Left lobe of liver (tissue), 2 donors: ENCODE data around the gene MGRN1. TPM values are rescaled to one million over a fixed set of nuclear protein-coding genes. Genes with fewer than 3 reads are reported as not detected.

Source experiments
- ATAC-seq: fragments of 200-7000 bp; cut with Tn5 transposase; one replicate; pipeline ENCODE4 v1.9.1; 2020; ENCODE audit warnings: mild to moderate bottlenecking, moderate library complexity
- DNase-seq: peaks from one replicate; pipeline ENCODE4 v3.0.0-alpha.2; 2020; ENCODE audit warnings: low spot score
- total RNA-seq: library from RNA; stranded (reverse); gene quantifications from one replicate; pipeline ENCODE4 v1.2.1, GENCODE V29; 2021
- donor health status: DM: no; HTN: no; CAD: no; lungs with moderate emphysema.
- donor health status: DM: no; HTN: yes; CAD: no.

Gene MGRN1
- total RNA-seq, 1 donor from 2014 or later = 59.5 TPM

- DNase-seq (no peak), ATAC-seq (no peak)
These were observed 25.3 kb downstream of the MGRN1 start for GRCh38 chr16:4649744-4650442.

- ATAC-seq (peak; percentile 38), DNase-seq (peak; percentile 71)
These were observed 25.9 kb downstream of the MGRN1 start for GRCh38 chr16:4650443-4651074.

- DNase-seq (no peak), ATAC-seq (no peak)
These were observed 27.2 kb downstream of the MGRN1 start for GRCh38 chr16:4651827-4652226.

- ATAC-seq (peak; percentile 37), DNase-seq (no peak)
These were observed 27.9 kb downstream of the MGRN1 start for GRCh38 chr16:4652561-4652960.

- peak; percentile 48 for ATAC-seq
- no peak for DNase-seq
These were observed 29.7 kb downstream of the MGRN1 start for GRCh38 chr16:4654011-4654963.

- no peak for DNase-seq
- no peak for ATAC-seq
These were observed 30.5 kb downstream of the MGRN1 start for GRCh38 chr16:4654964-4655590.

- ATAC-seq = no peak
- DNase-seq = no peak
These were observed 31.2 kb downstream of the MGRN1 start for GRCh38 chr16:4655801-4656200.

- DNase-seq (no peak), ATAC-seq (no peak)
These were observed 31.6 kb downstream of the MGRN1 start for GRCh38 chr16:4656221-4656620.

GRCh38 chr16:4656695-4657686 lies 32.4 kb downstream of the MGRN1 start:
- DNase-seq (no peak), ATAC-seq (no peak)

- DNase-seq = no peak
- ATAC-seq = no peak
These were observed 35.0 kb downstream of the MGRN1 start for GRCh38 chr16:4659363-4660353.

GRCh38 chr16:4660454-4661007 lies 35.9 kb downstream of the MGRN1 start:
- no peak for ATAC-seq
- no peak for DNase-seq

- no peak for ATAC-seq
- DNase-seq = no peak
These were observed 37.0 kb downstream of the MGRN1 start for GRCh38 chr16:4661661-4662060.

GRCh38 chr16:4663465-4663776 lies 38.8 kb downstream of the MGRN1 start:
- no peak for DNase-seq
- no peak for ATAC-seq

- peak; percentile 96 for DNase-seq
- peak; percentile 69 for ATAC-seq
These were observed 39.3 kb downstream of the MGRN1 start for GRCh38 chr16:4663777-4664465.

- DNase-seq (peak; percentile 95), ATAC-seq (peak; percentile 73)
These were observed 40.2 kb downstream of the MGRN1 start for GRCh38 chr16:4664538-4665418.

- DNase-seq (no peak), ATAC-seq (no peak)
These were observed 42.0 kb downstream of the MGRN1 start for GRCh38 chr16:4666537-4667202.
